Gastrocnemius medialis (tissue), 4 donors: ENCODE results near the gene THSD7B.

ENCODE experiments used
- CTCF ChIP-seq, 5 experiments: fragments of 450-650 bp in 3 of 5; fragments of 200-600 bp in 2 of 5; sonication (generic) in 2 of 5; IDR thresholded peaks in 4 of 5; conservative IDR thresholded peaks in 1 of 5; 1 replicate in 4 of 5; 2 replicates in 1 of 5; pipeline ENCODE4 v1.5.1; 2016 to 2019; ENCODE audit warnings: antibody characterized with exemption in 5 of 5, mild to moderate bottlenecking in 3 of 5, moderate library complexity in 3 of 5
- POLR2A ChIP-seq, 2 donors: fragments of 450-650 bp; IDR thresholded peaks; one replicate each; pipeline ENCODE4 v1.6.1; 2017; ENCODE audit warnings: antibody characterized with exemption in 2 of 2, mild to moderate bottlenecking in 2 of 2, moderate library complexity in 2 of 2

GRCh38 chr2:137238065-137238464, 472.7 kb downstream of the THSD7B start:
- TF ChIP-seq CTCF (IDR thresholded peaks at IDR 0.05 in 4 of 5, conservative IDR thresholded peaks at IDR 0.05 in 1 of 5) (no peak), POLR2A (IDR thresholded peaks at IDR 0.05) (no peak)
